Measurements from ENCODE around the gene WNT2B. TPM values are rescaled to one million over a fixed set of nuclear protein-coding genes. Genes with fewer than 3 reads are reported as not detected.

The WNT2B gene
- total RNA-seq, 2 donors from 2014 or later: 3.2 to 19.7 TPM

DNA sequence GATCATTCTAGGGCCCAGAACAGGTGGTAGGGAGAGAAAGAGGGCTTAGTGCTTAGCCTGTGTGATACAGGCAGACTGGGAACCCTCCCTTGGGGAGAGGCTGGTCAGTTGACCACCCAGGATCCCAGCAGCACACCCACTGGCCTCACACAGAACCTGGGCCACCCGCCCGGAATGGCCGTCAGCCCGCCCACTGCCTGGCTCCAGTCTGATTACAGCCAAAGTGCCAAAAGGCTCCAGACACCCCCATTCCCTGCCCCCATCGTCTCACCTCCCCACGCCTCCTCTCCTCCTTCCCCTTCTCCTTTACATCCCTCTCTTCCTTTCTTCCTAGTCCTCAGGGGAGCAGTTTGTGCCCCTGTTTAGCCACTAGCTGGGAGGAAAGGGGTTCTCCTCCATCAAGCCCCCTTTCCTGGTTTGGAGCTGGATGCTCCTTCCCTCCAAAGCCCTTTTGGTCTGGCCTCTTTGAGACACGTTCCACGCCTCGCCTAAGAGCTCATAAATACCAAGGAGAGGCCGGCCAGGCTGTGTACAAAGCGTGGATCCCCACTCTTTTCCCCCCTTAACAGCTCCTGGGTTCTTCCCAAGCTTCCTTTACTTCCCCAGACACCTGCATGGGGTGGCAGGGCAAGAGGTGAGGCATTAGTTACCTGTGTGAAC lies 4.6 kb upstream of the WNT2B start:
- H3K27ac ChIP-seq: no peak overlapping the region
- DNase-seq (ENCODE audit: low spot score): no peak
- WGBS: 53% methylated on average over 11 of the region's 11 CpGs
- no peaks in the 10 kb centered on the region for H3K27me3 ChIP-seq (replicated peaks; ENCODE audit: insufficient read depth)
- no peak for TF ChIP-seq POLR2AphosphoS5 (IDR thresholded peaks at IDR 0.05)
- TF ChIP-seq, protein P1, sequence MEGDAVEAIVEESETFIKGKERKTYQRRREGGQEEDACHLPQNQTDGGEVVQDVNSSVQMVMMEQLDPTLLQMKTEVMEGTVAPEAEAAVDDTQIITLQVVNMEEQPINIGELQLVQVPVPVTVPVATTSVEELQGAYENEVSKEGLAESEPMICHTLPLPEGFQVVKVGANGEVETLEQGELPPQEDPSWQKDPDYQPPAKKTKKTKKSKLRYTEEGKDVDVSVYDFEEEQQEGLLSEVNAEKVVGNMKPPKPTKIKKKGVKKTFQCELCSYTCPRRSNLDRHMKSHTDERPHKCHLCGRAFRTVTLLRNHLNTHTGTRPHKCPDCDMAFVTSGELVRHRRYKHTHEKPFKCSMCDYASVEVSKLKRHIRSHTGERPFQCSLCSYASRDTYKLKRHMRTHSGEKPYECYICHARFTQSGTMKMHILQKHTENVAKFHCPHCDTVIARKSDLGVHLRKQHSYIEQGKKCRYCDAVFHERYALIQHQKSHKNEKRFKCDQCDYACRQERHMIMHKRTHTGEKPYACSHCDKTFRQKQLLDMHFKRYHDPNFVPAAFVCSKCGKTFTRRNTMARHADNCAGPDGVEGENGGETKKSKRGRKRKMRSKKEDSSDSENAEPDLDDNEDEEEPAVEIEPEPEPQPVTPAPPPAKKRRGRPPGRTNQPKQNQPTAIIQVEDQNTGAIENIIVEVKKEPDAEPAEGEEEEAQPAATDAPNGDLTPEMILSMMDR (IDR thresholded peaks at IDR 0.05): no peak
- no peak for TF ChIP-seq POLR2A (IDR thresholded peaks at IDR 0.05)
- intact Hi-C loops (cut with DNase I): loop anchor here (5.0 to 10.0 kb wide), 2 partner anchors 113 to 171 kb away; partner anchors contain the start of genes CAPZA1, MOV10 and ST7L
- H3K9me3 ChIP-seq: no peaks in the 10 kb centered on the region
- H3K4me1 ChIP-seq (replicated peaks): no peaks in the 10 kb centered on the region
- no peak overlapping the region for H3K4me3 ChIP-seq
- no peaks in the 10 kb centered on the region for H3K36me3 ChIP-seq

DNA sequence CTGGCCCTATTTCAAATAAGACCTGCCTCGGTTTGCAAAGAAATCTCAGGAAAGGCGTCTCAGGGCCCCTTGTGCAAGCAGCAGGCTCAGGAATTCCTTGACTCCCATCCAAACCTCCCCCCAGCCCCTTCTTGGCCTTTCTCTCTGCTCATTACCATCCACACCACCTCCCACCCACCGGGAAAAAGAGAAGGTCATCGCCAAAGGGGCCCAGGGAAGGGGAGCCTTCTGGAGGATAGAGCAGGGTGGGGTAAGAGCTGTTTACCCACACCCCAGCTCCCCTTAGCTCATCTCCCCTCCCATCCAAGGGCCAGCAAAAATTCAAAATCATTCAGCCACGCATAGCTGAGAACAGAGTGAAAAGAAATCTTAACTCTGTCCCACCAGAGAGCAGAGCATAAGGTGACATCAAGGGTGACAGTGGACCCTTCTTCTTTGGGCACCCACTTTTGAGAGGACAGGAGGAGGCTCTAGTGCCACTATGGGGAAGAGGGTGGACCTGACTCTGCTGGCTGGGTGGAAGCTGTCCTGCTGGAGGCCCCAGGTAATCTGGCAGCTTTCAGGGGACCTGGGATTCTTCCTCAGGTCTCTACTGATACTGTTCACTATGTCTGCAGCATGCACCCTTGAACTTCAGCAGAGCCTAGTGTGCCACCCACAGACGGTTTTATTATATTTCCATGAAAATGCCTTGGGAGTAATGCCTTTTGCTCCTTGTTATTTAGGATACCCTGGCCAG lies 3.9 kb upstream of the WNT2B start:
- TF ChIP-seq, protein P1 (IDR thresholded peaks at IDR 0.05): no peak
- no peak for TF ChIP-seq POLR2AphosphoS5 (IDR thresholded peaks at IDR 0.05)
- TF ChIP-seq POLR2A (IDR thresholded peaks at IDR 0.05): no peak
- intact Hi-C loops (cut with DNase I): loop anchor here (5.0 to 10.0 kb wide), 2 partner anchors 112 to 170 kb away; partner anchors contain the start of genes CAPZA1, MOV10 and ST7L

DNA sequence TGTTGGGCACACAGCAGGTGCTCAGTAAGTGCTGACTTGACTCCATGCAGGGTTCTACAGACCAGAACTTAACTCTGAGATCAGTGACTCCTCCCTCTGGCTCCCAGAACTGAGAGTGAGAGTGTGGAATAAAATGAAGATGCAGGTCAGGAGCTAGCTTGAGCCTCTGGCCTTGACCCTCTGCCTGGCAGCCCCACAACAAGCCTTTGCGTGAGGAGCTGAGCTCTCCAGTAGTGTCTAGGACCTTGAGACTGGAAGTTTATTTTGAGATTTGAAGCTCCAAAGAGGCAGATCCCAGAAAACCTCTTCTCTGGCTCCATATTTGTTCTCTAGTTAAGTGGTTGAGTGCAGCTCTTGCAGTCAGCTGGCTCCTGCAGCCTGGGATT lies 3.4 kb upstream of the WNT2B start:
- WGBS: 64% methylated on average over 1 of the region's 1 CpG
- no peak for DNase-seq (ENCODE audit: low spot score)
- intact Hi-C loops (cut with DNase I): loop anchor here (10.0 kb wide), 1 partner anchor 169 kb away; the partner anchor contains the start of gene MOV10
- H3K36me3 ChIP-seq: no peaks in the 10 kb centered on the region
- TF ChIP-seq POLR2AphosphoS5 (IDR thresholded peaks at IDR 0.05): no peak
- TF ChIP-seq, protein P1 (IDR thresholded peaks at IDR 0.05): no peak
- no peak for TF ChIP-seq POLR2A (IDR thresholded peaks at IDR 0.05)
- no peaks in the 10 kb centered on the region for H3K9me3 ChIP-seq
- no peak overlapping the region for H3K27ac ChIP-seq
- H3K4me1 ChIP-seq (replicated peaks): no peaks in the 10 kb centered on the region
- H3K27me3 ChIP-seq (replicated peaks; ENCODE audit: insufficient read depth): no peaks in the 10 kb centered on the region
- H3K4me3 ChIP-seq: no peak overlapping the region

More for the DNA sequence above, 3.9 kb upstream of the WNT2B start:
- 55% methylated on average over 6 of the region's 6 CpGs for WGBS
- no peaks in the 10 kb centered on the region for H3K9me3 ChIP-seq
- H3K4me1 ChIP-seq (replicated peaks): no peaks in the 10 kb centered on the region
- H3K27ac ChIP-seq: no peak overlapping the region
- DNase-seq (ENCODE audit: low spot score): no peak
- no peak overlapping the region for H3K4me3 ChIP-seq
- H3K36me3 ChIP-seq: no peaks in the 10 kb centered on the region
- no peaks in the 10 kb centered on the region for H3K27me3 ChIP-seq (replicated peaks; ENCODE audit: insufficient read depth)

DNA sequence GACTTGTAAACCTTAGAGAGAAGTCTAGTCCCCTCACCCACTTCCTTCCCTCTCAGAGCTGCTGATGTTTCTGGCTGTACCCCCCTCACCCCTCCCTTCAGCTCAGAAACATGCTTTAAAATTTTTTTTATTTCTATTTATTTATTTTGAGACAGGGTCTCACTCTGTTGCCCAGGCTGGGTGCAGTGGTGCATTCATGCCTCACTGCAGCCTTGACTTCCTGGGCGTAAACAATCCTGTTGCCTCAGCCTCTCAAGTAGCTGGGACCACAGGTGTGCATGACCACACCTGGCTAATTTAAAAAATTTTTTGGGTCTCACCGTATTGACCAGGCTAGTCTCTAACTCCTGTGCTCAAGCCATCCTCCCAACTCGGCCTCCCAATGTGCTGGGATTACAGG lies 2.9 kb upstream of the WNT2B start:
- DNase-seq (ENCODE audit: low spot score): no peak
- H3K4me3 ChIP-seq: no peak overlapping the region
- H3K27me3 ChIP-seq (replicated peaks; ENCODE audit: insufficient read depth): no peaks in the 10 kb centered on the region
- H3K27ac ChIP-seq: no peak overlapping the region
- no peaks in the 10 kb centered on the region for H3K9me3 ChIP-seq
- H3K4me1 ChIP-seq (replicated peaks): no peaks in the 10 kb centered on the region
- 93% methylated on average over 3 of the region's 3 CpGs for WGBS
- TF ChIP-seq, protein P1 (IDR thresholded peaks at IDR 0.05): no peak
- no peak for TF ChIP-seq POLR2AphosphoS5 (IDR thresholded peaks at IDR 0.05)
- intact Hi-C loops (cut with DNase I): loop anchor here (10.0 kb wide), 1 partner anchor 169 kb away; the partner anchor contains the start of gene MOV10
- no peaks in the 10 kb centered on the region for H3K36me3 ChIP-seq
